Transverse colon (tissue), 4 donors: ENCODE data around the gene PHETA2.

Experiments
- EP300 ChIP-seq: sonication (generic); formaldehyde crosslinking; IDR thresholded peaks from one replicate; pipeline ENCODE4 v1.6.1; 2017; ENCODE audit warnings: antibody characterized with exemption, low read depth
- POLR2A ChIP-seq: fragments of 450-650 bp; IDR thresholded peaks from one replicate; pipeline ENCODE4 v1.6.1; 2016; ENCODE audit warnings: antibody characterized with exemption, mild to moderate bottlenecking, moderate library complexity
- POLR2AphosphoS5 ChIP-seq, 3 donors: sonication (generic); formaldehyde crosslinking; IDR thresholded peaks; one replicate each; pipeline ENCODE4 v1.6.1; 2016; ENCODE audit warnings: antibody characterized with exemption in 3 of 3
- TF ChIP-seq, protein P1 (sequence below), 5 experiments: fragments of 200-600 bp in 3 of 5; fragments of 450-650 bp in 2 of 5; sonication (generic) in 3 of 5; IDR thresholded peaks; 1 replicate in 2 of 5; 2 replicates in 3 of 5; pipeline ENCODE4 v1.5.1; 2016 to 2017; ENCODE audit warnings: antibody characterized with exemption in 5 of 5, inconsistent platforms in 3 of 5, mild to moderate bottlenecking in 2 of 5, moderate library complexity in 1 of 5

DNA sequence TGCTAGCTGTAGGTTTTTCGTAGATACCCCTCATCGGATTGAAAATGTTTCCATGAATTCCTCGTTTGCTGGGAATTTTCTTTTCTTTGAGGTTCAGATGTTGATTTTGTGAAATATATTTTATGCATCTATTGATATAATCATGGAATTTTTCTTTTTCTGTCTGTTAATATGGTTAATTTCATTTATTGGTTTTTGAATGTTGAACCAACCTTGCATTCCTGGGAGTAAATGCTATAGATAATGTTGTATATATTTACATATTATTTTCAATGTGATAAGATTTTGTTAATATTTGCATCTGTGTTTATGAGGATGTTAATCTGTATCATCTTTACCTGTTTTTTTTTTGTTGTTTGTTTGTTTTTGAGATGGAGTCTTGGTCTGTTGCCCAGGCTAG, 27.2 kb downstream of the PHETA2 start:
- TF ChIP-seq, protein P1, sequence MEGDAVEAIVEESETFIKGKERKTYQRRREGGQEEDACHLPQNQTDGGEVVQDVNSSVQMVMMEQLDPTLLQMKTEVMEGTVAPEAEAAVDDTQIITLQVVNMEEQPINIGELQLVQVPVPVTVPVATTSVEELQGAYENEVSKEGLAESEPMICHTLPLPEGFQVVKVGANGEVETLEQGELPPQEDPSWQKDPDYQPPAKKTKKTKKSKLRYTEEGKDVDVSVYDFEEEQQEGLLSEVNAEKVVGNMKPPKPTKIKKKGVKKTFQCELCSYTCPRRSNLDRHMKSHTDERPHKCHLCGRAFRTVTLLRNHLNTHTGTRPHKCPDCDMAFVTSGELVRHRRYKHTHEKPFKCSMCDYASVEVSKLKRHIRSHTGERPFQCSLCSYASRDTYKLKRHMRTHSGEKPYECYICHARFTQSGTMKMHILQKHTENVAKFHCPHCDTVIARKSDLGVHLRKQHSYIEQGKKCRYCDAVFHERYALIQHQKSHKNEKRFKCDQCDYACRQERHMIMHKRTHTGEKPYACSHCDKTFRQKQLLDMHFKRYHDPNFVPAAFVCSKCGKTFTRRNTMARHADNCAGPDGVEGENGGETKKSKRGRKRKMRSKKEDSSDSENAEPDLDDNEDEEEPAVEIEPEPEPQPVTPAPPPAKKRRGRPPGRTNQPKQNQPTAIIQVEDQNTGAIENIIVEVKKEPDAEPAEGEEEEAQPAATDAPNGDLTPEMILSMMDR (IDR thresholded peaks at IDR 0.05), result no peak
- TF ChIP-seq POLR2AphosphoS5 (IDR thresholded peaks at IDR 0.05) (no peak), POLR2A (no peak), EP300 (no peak)
